ENCODE data around the gene TM7SF2.

DNA sequence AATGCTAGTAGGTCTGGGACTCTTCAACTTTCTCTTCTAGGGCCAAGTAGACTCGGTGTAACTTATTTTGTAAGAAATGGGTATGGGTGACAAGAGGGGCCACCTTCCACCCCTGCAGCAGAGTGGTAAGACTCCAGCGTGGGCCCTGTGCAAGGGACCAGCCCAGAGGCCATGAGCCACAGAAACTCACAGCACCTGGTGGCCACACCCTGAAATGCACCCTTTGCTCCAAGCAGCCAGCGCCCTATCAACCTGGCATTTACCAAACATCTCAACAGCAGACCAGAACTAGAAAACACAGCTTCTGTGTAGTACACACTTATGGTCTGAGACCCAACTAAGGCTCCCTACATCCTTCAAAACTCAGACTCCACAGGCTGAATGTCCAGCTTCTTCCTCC is 33.5 kb upstream of the TM7SF2 start:
- TF ChIP-seq CTCF (IDR thresholded peaks at IDR 0.05; ENCODE audit: borderline replicate concordance, extremely low read depth, low read length, poor library complexity, severe bottlenecking): peak; percentile 77
- TF ChIP-seq EZH2 (IDR thresholded peaks at IDR 0.05; ENCODE audit: borderline replicate concordance, low read depth, low read length, severe bottlenecking): no peak
